ENCODE measurements around the gene THUMPD3. TPM values are rescaled to one million over a fixed set of nuclear protein-coding genes. Genes with fewer than 3 reads are reported as not detected.

Gene THUMPD3
- total RNA-seq, 1 donor from 2014 or later = 34.8 TPM

DNA sequence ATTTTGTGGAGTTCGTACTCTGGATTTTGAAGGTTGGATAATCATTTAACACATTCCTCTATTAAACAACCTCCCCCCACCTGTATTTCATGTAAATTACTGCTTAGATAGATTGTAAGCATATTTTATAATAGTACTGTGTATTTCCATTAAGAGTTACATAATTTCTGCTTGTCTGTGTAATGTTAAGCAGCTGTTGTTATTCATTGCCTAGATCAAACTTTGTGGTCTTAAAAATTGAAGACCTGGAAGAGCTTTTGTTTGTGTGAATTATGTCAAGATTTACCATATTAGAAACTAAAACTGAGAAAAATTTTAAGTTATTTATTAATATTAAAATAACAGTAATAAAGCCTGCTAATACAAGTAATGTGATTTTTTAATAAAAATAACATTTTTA, 45.7 kb downstream of the THUMPD3 start:
- no peaks in the 10 kb centered on the region for H3K27me3 ChIP-seq
- TF ChIP-seq, protein P1, sequence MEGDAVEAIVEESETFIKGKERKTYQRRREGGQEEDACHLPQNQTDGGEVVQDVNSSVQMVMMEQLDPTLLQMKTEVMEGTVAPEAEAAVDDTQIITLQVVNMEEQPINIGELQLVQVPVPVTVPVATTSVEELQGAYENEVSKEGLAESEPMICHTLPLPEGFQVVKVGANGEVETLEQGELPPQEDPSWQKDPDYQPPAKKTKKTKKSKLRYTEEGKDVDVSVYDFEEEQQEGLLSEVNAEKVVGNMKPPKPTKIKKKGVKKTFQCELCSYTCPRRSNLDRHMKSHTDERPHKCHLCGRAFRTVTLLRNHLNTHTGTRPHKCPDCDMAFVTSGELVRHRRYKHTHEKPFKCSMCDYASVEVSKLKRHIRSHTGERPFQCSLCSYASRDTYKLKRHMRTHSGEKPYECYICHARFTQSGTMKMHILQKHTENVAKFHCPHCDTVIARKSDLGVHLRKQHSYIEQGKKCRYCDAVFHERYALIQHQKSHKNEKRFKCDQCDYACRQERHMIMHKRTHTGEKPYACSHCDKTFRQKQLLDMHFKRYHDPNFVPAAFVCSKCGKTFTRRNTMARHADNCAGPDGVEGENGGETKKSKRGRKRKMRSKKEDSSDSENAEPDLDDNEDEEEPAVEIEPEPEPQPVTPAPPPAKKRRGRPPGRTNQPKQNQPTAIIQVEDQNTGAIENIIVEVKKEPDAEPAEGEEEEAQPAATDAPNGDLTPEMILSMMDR (IDR thresholded peaks at IDR 0.05) = no peak
- H3K9me3 ChIP-seq = no peaks in the 10 kb centered on the region
- intact Hi-C loops (cut with DNase I) = no loop called here
- H3K4me3 ChIP-seq = no peak overlapping the region
- H3K36me3 ChIP-seq = no peaks in the 10 kb centered on the region
- DNase-seq (no peak), ATAC-seq (no peak)
- no peak overlapping the region for H3K27ac ChIP-seq
- H3K4me1 ChIP-seq = peaks cover 63% of the 10 kb centered on the region

DNA sequence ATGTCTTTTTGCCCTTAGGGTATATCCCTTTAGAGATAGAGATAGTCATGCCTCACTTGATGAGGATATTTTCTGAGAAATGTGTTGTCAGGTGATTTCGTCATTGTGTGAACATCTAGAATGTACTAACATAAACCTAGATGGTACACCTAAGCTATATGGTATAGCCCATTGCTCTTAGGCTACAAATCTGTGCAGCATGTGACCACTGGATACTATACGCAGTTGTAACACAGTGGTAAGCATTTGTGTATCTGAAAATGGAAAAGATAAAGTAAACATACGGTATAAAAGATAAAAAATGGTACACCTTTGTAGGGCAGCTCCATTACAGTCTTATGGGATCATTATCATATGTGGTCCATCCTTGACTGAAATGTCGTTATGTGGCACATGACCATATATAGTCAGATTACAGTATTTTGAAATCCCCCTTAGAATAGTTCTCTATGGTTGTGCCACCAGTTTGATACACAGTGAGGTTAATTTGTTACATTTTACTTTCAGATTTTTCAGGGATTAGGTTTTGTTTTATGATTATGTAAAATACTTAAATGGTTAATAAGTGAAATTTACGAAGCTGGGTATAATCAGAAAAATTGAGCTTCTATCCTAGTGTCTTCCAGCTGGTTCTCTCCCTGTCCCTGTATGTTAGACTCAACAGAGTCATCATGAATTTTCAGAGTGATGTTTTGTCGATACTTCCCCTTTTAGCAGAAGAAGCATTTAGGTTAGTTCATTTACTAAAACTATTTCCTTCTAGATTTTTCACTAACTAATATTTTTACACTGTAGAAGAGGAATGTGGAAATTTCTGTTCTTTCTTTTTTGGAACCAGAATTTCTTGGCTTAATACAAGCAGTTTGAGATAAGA, 47.4 kb downstream of the THUMPD3 start:
- intact Hi-C loops (cut with DNase I) = no loop called here
- Histone ChIP-seq H3K4me1 (peaks cover 49% of the 10 kb centered on the region), H3K9me3 (no peaks in the 10 kb centered on the region), H3K27ac (no peak overlapping the region), H3K36me3 (no peaks in the 10 kb centered on the region), H3K4me3 (no peak overlapping the region), H3K27me3 (no peaks in the 10 kb centered on the region)
- DNase-seq (no peak), ATAC-seq (no peak)
- TF ChIP-seq, protein P1 (IDR thresholded peaks at IDR 0.05) = no peak

DNA sequence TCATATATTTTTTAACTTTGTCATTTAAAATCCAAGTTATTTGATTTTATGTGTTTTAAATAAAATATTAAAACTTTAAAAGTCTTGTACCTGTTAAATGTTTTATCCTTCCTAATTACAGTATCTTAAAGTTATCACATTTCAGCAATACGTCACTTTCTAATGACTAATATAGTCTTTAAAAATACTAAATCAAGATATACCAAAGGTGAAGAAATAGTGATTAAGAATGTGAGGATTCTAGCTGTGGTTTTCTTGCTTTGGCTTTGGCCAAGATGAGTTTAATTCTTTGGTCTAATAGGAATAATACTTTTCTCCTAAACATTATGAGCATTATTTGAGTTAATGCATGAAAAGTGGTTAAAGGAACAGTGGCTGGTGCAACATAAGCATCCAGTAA, 48.4 kb downstream of the THUMPD3 start:
- TF ChIP-seq, protein P1 (IDR thresholded peaks at IDR 0.05) = no peak
- no peak for DNase-seq
- Histone ChIP-seq H3K9me3 (no peaks in the 10 kb centered on the region), H3K4me1 (peaks cover 49% of the 10 kb centered on the region), H3K36me3 (peaks cover 11% of the 10 kb centered on the region), H3K27me3 (no peaks in the 10 kb centered on the region), H3K27ac (no peak overlapping the region), H3K4me3 (no peak overlapping the region)
- no peak for ATAC-seq
- intact Hi-C loops (cut with DNase I) = no loop called here

DNA sequence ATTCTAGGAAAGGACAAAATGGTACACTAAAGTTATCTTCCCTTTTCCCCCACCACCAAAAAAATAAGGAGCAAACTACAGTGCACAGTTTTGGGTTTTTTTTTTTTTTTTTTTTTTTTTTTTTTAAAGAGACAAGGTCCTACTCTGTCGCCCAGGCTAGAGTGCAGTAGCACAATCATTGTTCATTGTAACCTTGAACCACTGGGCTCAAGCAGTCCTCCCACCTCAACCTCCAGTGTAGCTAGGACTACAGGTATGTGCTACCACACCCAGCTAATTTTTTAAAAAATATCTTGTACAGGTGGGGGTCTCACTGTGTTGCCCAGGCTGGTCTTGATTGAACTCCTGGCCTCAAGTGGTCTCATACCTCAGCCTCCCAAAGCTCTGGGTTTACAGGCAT, 49.4 kb downstream of the THUMPD3 start:
- no peaks in the 10 kb centered on the region for H3K27me3 ChIP-seq
- no peak overlapping the region for H3K4me3 ChIP-seq
- H3K4me1 ChIP-seq = peaks cover 57% of the 10 kb centered on the region
- DNase-seq (no peak), ATAC-seq (no peak)
- no peaks in the 10 kb centered on the region for H3K9me3 ChIP-seq
- intact Hi-C loops (cut with DNase I) = no loop called here
- H3K36me3 ChIP-seq = peaks cover 11% of the 10 kb centered on the region
- H3K27ac ChIP-seq = no peak overlapping the region
- TF ChIP-seq, protein P1 (IDR thresholded peaks at IDR 0.05) = no peak

DNA sequence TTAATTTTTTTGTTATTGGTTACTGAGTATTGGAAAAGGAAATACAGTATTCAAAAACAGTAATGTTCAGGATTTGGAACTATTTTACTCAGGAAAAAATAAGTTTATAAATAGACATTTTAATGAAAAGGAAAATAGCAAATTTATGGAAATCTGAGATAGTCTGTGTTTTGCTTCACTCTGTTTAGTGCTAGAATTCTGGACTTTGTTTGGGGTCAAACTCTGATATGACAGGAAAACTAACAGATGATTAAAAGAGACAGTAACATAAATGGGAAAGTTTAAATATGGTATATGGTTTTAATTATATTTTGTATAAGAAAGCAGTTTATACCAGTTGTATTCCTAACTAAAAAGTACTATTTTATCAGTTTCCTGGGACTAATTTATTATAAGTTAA, 52.0 kb downstream of the THUMPD3 start:
- Histone ChIP-seq H3K4me1 (peaks cover 46% of the 10 kb centered on the region), H3K36me3 (peaks cover 11% of the 10 kb centered on the region), H3K9me3 (no peaks in the 10 kb centered on the region), H3K27ac (no peak overlapping the region), H3K4me3 (no peak overlapping the region), H3K27me3 (no peaks in the 10 kb centered on the region)
- no peak for ATAC-seq
- TF ChIP-seq, protein P1 (IDR thresholded peaks at IDR 0.05) = no peak
- intact Hi-C loops (cut with DNase I) = no loop called here
- DNase-seq = no peak

Measured in upper lobe of right lung (tissue), 1 donor.